GM19452 (cell line): ENCODE data around the gene SOX13.
"Not testable (repeated sequence)": the region's sequence is repeated elsewhere in the genome, so short reads cannot be mapped to it uniquely, and the experiment has no call there.

Experiments used
- ATAC-seq: cut with Tn5 transposase; IDR thresholded peaks from one replicate; pipeline ENCODE4 v1.9.1; 2021; ENCODE audit not compliant: unreplicated experiment

SOX13 gene

DNA sequence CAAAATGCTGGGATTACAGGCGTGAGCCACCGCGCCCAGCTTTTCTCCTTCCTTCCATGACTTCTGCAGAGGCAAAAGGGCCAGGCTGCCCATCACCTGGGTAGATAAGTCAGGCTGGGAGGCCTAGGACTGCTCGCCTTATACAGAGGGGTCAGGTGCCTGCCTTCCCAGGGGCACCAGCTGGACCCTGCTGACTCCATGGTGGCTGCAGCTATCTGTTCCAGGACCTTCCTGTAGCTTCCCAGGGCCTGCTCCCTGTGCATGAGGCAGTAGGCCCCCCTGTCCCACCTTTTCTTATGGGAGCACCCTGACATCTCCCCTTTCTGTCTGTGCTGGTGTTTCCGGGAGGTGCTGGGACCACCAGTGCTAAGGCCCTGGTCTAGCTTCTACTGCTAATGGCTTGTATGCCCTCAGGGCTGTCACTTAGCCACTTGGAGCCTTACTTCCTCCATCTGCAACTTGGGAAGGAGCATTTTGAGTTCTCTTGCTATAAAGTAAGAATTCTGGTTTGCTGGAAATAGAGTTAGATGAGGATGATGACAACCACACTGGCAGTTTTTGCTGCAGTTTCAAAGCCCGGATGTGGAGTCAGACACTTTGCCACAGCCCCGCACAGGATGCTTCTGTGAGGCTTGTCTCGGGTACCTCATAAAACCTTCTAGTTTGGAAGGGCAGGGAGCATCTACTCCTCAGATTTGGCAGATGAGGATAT lies 14.4 kb downstream of the SOX13 start:
- no peak for ATAC-seq

GRCh38 chr1:204087893-204088528 lies 15.1 kb downstream of the SOX13 start:
- no peak for ATAC-seq

GRCh38 chr1:204088596-204088995 lies 15.7 kb downstream of the SOX13 start:
- ATAC-seq: no peak

GRCh38 chr1:204089044-204089751 lies 16.3 kb downstream of the SOX13 start:
- no peak for ATAC-seq

DNA sequence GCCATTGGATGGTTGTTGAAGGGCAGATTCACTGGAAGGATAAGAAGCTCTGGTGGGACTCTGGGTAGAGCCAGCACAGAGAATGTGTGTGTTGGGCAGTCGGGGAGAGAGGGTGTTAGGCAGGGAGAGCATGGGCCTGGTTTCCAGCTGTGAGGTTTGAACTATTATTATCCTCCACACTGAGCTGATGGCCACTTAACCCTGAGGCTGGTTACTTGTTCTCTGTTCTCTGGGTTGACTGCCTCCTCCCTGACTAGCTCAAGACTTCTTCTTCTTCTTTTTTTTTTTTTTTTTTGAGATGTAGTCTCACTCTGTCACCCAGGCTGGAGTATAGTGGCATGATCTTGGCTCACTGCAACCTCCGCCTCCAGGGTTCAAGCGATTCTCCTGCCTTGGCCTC lies 17.2 kb downstream of the SOX13 start:
- not testable (repeated sequence) for ATAC-seq

GRCh38 chr1:204091066-204091465 lies 18.2 kb downstream of the SOX13 start:
- ATAC-seq: no peak

GRCh38 chr1:204091787-204092312 lies 18.9 kb downstream of the SOX13 start:
- ATAC-seq: no peak

DNA sequence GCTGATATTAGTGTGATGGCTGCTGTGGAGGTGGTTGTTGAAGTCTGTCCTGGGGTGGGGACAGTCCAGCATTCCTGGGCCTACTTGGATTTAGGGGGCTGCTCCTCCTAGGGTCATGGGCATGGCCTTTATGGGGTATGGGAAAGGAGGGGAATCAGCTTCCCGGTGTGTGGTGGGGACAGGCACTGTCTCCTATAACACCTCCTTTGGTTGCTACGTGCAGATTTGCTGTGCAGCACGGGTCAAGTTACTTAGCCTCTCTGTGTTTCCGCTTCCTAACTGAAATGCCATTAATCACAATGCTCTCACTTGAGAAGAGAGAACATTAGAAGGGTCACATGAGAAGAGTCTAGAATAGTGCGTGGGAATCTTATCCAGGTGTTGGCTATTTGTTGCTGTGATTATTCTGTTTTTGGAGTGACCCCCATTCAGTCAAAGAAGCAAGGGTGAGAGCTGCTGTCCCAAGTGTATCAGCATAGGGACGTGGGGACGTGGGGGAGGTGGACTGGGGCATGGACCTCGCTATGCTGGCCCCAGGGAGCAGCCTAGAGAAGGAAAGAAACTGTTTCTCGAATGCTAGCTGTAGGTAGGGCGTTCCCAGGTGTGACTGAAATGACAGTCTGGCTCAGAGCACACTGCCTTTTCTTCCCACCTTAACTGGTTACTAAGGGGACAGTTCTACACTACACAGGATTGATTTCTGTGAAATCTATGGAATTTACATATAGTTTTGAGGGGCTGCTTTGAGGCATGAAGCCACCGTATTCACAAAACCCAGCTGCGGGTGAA lies 19.9 kb downstream of the SOX13 start:
- no peak for ATAC-seq

- no peak for ATAC-seq
These were observed 20.5 kb downstream of the SOX13 start for GRCh38 chr1:204093421-204093717.

DNA sequence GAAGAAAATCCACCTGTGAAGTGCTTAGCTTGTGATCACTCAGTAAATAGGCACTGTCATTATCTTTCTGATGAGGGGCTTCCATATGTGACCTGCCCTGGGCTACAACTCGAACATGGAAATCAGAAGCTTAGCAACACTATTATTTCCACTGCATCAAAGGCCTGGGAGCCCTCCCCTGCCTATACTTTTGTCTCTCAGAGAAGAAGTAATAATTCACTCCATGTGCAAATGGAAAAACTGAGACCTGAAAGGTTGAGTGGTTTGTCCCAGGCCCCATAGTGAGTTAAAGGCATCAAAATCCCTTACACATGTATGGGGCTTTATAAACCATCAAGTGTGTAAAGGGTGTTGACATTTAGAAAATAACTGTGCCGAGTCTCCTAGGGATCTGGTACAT lies 20.9 kb downstream of the SOX13 start:
- ATAC-seq: no peak

DNA sequence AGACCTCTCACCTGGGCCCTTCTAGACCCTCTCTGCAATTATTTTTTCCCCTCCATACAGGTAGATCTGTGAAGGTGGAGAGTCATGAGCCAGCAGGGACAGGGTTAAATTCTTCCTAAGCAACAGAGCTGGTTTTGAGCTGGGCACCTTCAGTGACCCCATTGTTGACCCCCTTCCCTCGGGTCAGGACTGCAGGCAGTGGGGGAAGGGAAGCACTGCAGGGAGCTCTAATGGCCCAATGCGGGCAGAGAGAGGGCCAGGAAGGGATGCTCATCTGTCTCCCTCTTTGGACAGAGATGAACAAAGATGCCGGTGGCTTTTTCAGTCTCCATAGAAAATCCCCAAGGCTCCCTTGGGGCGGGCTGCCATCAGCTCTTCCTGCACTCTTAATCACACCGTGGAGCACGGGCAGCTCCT lies 21.4 kb downstream of the SOX13 start:
- no peak for ATAC-seq

- ATAC-seq: no peak
These were observed 22.1 kb downstream of the SOX13 start for GRCh38 chr1:204094856-204095634.

DNA sequence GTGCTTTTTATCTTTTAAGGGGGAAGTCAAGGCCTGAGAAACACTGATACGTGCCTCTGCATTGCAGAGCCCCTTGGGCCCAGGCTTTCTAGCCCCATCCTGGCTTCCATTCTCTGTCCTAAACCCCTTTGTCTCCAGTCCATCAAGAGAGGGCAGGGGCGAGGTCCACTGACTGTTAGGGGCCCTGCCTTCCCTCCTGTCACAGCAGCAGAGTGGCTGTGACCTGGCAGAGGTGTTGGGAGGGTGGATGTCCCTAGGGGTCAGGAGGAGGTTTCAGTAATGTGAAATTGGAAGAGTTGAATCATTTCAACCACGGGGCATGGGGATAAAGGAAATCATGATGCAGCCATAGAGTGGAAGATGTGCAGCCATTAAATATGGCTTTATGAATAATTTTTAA lies 24.0 kb downstream of the SOX13 start:
- no peak for ATAC-seq

GRCh38 chr1:204098683-204099082 lies 25.8 kb downstream of the SOX13 start:
- ATAC-seq: no peak

DNA sequence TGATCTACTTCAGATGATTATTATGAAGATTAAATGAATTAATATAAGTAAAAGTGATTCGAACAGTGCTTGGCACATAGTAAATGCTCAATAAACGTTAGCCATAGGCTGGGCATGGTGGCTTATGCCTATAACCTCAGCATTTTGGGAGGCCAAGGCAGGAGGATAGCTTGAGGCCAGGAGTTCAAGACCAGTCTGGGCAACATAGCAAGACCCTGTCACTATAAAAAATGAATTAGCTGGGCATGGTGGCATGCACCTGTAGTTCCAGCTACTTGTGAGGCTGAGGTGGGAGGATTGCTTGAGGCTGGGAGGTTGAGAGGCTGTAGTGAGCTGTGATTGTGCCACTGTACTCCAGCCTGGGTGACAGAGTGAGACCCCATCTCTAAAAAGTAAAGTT lies 26.8 kb downstream of the SOX13 start:
- not testable (repeated sequence) for ATAC-seq

DNA sequence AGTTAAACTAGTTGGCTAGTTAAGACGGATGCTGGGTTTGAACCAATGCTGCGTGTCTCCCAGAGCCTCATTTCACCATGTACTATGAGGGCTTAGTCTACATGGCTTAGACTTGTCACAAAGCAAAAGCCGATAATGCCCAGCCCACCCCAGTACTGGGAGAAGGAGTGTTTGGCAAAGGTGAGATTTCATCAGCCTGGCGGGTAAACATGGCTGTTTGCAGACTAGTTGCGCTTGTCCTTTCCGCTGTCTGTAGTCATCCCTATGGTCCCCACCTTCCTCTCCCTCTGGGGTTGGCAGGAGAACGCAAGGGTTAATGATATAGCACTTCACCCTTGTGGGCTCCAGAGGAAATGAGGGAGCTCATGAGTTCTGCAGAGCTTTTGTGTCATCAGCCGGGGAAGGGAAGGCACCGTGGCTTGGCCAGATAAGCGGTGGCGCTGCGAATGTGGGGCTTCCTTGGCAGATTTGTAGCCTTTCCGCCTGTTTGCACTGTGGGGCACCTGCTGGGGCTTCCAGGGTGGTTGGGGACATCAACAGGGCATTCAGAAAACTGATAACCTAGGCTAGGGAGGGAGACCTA lies 29.2 kb downstream of the SOX13 start:
- no peak for ATAC-seq

DNA sequence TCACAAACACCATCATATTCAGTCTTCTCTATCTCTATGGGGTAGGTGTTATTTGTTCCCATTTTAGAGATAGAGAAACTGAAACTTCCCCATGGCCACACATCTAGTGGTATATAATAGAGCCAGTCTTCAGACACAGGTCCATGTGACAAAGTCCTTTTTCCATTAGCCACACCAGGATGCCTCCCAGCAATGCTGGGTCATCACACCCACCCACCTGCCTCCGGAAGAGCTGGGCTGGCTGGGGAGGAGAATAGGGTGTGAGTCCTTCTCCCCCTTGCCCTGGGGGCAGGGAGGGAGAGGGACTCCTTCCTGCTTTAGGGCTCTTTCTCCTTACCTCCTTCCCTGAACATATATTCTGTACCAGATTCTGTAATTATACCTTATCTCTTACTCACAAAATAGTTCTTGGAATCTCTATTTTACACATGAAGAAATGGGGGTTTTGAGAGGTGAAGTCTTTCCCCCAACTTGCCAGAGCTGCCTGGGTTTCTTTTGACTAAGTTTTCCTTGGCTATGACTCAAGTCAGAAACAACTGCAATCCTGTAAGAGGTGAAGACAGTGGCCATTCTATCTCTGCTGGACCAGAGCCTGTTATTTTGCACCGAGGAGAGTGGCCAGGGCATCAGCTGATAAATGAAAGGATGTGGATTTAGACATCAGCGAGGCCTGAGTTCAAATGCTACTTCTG lies 30.0 kb downstream of the SOX13 start:
- no peak for ATAC-seq

DNA sequence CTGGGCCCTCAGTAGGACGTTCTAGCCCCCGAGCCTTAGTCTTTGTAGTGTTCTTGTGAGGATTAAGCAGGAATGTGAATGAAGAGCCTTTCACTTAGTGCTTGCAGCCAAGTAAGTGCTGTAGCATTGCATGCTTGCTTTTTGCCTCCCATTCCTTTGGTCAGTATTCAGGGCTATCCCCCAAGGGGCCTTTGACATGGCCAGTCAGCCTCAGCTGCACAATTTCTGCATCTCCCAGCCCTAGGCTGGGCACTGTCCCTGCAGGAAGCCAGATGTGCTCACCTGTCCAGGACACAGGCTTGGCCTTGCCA lies 30.5 kb downstream of the SOX13 start:
- no peak for ATAC-seq

- no peak for ATAC-seq
These were observed 31.6 kb downstream of the SOX13 start for GRCh38 chr1:204104331-204105130.
